Measurements from ENCODE around the gene TFPT. TPM values are rescaled to one million over a fixed set of nuclear protein-coding genes. Genes with fewer than 3 reads are reported as not detected.

Gene TFPT
- total and polyA plus RNA-seq, 2 of the 13 experiments (the other 11 are each of a cell fraction or from before 2014, with no cell fraction given): 8.4 to 10.7 TPM

- TF ChIP-seq PRDM10 (CRISPR knock-in tag; IDR thresholded peaks at IDR 0.05; ENCODE audit: low read depth) (0 out of 2 replicates have a peak, but pooled peaks have one; percentile 8), ZNF30 (CRISPR knock-in tag; IDR thresholded peaks at IDR 0.05) (no peak)
Measured at GRCh38 chr19:54136086-54136863, 20.8 kb upstream of the TFPT start (continued).

GRCh38 chr19:54133957-54134590, 18.6 kb upstream of the TFPT start:
- Histone ChIP-seq H3K27ac (ENCODE audit: extremely low read length, insufficient read depth, low read length) (no peak overlapping the region), H3K9ac (ENCODE audit: insufficient read depth, low read depth, low read length) (no peak overlapping the region), H4K20me1 (ENCODE audit: insufficient read depth, low read length) (0 out of 2 replicates have a peak, but pooled peaks cover 3% of the 10 kb centered on the region), H3K36me3 (replicated peaks in 1 of 2; ENCODE audit: control insufficient read depth in 1 of 2, insufficient read depth in 2 of 2, low read length in 2 of 2) (peaks cover 2 to 11% of the 10 kb centered on the region in 2 experiments; a peak in 2 of 5 replicates), H3K4me1 (ENCODE audit: insufficient read depth, low read length) (peaks cover 19% of the 10 kb centered on the region), H3K27me3 (ENCODE audit: control insufficient read depth in 1 of 2, insufficient read depth in 2 of 2, low read length in 2 of 2) (no peaks in the 10 kb centered on the region; a peak in 1 of 5 replicates), H3K4me2 (ENCODE audit: low read depth, low read length) (no peak overlapping the region), H2AFZ (ENCODE audit: low read length) (no peak overlapping the region), H3K4me3 (replicated peaks in 1 of 3; ENCODE audit: insufficient read depth in 1 of 3, low read depth in 2 of 3, low read length in 3 of 3) (no peak overlapping the region), H3K9me3 (ENCODE audit: low read length) (peaks cover 5% of the 10 kb centered on the region), H3K79me2 (ENCODE audit: insufficient read depth, low read length) (peaks cover 7% of the 10 kb centered on the region)
- ATAC-seq (no peak), DNase-seq (ENCODE audit: low spot score) (no peak), FAIRE-seq (no peak)
- CTCF ChIA-PET (ENCODE audit: low intra/inter-chr PET ratio, low total read pairs): no interaction called here
- WGBS (ENCODE audit: low lambda C conversion rate): 24% methylated on average over 2 of the region's 2 CpGs
- POLR2A ChIA-PET: no interaction called here
- no TSS peak for BruUV-seq (replicated peaks)
- intact Hi-C loops (cut with micrococcal nuclease; ENCODE audit: unreplicated experiment) (no loop called here), in situ Hi-C loops (cut with HindIII; ENCODE audit: extremely low pct_ligation_motif_present, low pct_unique_long_range_greater_than_20kb) (no loop called here)
- TF ChIP-seq GMEB2 (CRISPR knock-in tag; IDR thresholded peaks at IDR 0.05; ENCODE audit: low read depth) (no peak), ISL2 (CRISPR knock-in tag; IDR thresholded peaks at IDR 0.05) (no peak), ZNF704 (CRISPR knock-in tag; IDR thresholded peaks at IDR 0.05; ENCODE audit: borderline replicate concordance) (no peak), MTA1 (CRISPR knock-in tag; IDR thresholded peaks at IDR 0.05; ENCODE audit: borderline replicate concordance) (no peak), ZBTB7B (CRISPR knock-in tag; IDR thresholded peaks at IDR 0.05) (no peak), SP1 (IDR thresholded peaks at IDR 0.05) (no peak), SP1 (CRISPR knock-in tag; IDR thresholded peaks at IDR 0.05) (no peak), ZNF547 (CRISPR knock-in tag; IDR thresholded peaks at IDR 0.05) (no peak), ZNF513 (CRISPR knock-in tag; conservative IDR thresholded peaks at IDR 0.05) (no peak), ZSCAN31 (CRISPR knock-in tag; IDR thresholded peaks at IDR 0.05; ENCODE audit: low read depth) (no peak)
